Endothelial cell of umbilical vein (primary cell): Measurements from ENCODE around the gene EIF2AK3.

Source experiments
- GATA2 ChIP-seq: IDR thresholded peaks from 2 replicates; pipeline ENCODE4 v1.7.0; 2011; ENCODE audit warnings: low read depth, mild to moderate bottlenecking, moderate library complexity, mixed read lengths, low read length; ENCODE audit not compliant: insufficient read length, insufficient read depth
- POLR2A ChIP-seq: IDR thresholded peaks from 2 replicates; pipeline ENCODE4 v1.6.1; 2012; ENCODE audit warnings: low read depth, mild to moderate bottlenecking, control low read depth, low read length
- TF ChIP-seq, protein P1 (sequence below), 2 donors: IDR thresholded peaks; 1 replicate in 1 of 2; 2 replicates in 1 of 2; pipeline ENCODE4 v1.5.1; 2011; ENCODE audit warnings: low read length in 2 of 2, mild to moderate bottlenecking in 2 of 2, moderate library complexity in 2 of 2, control low read depth in 1 of 2, inconsistent platforms in 1 of 2, low read depth in 1 of 2; ENCODE audit not compliant: insufficient read depth in 1 of 2; ENCODE audit errors: extremely low read depth in 1 of 2

DNA sequence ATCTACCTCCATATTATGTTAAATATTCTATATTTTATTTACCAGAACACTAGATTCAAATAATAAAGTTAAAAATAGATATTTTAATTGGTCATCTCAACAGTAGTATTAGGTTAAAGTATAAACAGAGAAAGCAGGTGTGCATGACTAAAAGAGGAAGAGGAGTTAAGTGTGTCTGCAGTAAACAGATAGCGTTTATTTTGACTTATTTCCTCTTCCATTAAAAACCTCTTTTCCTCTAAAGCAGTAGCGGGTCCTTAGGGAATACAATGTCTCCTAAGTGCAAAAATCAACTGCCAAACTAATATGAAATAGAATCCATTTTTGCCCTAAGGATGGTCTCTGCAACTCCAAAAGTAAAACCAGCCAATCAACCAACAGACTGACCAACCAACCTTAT, 27.7 kb downstream of the EIF2AK3 start:
- TF ChIP-seq, protein P1, sequence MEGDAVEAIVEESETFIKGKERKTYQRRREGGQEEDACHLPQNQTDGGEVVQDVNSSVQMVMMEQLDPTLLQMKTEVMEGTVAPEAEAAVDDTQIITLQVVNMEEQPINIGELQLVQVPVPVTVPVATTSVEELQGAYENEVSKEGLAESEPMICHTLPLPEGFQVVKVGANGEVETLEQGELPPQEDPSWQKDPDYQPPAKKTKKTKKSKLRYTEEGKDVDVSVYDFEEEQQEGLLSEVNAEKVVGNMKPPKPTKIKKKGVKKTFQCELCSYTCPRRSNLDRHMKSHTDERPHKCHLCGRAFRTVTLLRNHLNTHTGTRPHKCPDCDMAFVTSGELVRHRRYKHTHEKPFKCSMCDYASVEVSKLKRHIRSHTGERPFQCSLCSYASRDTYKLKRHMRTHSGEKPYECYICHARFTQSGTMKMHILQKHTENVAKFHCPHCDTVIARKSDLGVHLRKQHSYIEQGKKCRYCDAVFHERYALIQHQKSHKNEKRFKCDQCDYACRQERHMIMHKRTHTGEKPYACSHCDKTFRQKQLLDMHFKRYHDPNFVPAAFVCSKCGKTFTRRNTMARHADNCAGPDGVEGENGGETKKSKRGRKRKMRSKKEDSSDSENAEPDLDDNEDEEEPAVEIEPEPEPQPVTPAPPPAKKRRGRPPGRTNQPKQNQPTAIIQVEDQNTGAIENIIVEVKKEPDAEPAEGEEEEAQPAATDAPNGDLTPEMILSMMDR (IDR thresholded peaks at IDR 0.05; ENCODE audit: extremely low read depth in 1 of 2, insufficient read depth in 1 of 2, low read depth in 1 of 2, low read length in 2 of 2), result no peak
- TF ChIP-seq POLR2A, result no peak
- no peak for TF ChIP-seq GATA2
